AG09309 (cell line): ENCODE measurements around the gene FLT3.

ENCODE experiments used
- DNase-seq: peaks from one replicate; pipeline ENCODE4 v3.0.0-alpha.2; 2010; ENCODE audit warnings: low read depth
- H3K4me3 ChIP-seq: 2 replicates; pipeline ENCODE4 v1.5.1; 2011; ENCODE audit warnings: mild to moderate bottlenecking, low read depth, low read length, moderate library complexity; ENCODE audit not compliant: control insufficient read depth
- TF ChIP-seq, protein P1 (sequence below): IDR thresholded peaks from 2 replicates; pipeline ENCODE4 v1.5.1; 2011; ENCODE audit warnings: mild to moderate bottlenecking, low read depth, low read length, inconsistent platforms; ENCODE audit not compliant: insufficient read depth, control insufficient read depth; ENCODE audit errors: missing control alignments

FLT3 gene

DNA sequence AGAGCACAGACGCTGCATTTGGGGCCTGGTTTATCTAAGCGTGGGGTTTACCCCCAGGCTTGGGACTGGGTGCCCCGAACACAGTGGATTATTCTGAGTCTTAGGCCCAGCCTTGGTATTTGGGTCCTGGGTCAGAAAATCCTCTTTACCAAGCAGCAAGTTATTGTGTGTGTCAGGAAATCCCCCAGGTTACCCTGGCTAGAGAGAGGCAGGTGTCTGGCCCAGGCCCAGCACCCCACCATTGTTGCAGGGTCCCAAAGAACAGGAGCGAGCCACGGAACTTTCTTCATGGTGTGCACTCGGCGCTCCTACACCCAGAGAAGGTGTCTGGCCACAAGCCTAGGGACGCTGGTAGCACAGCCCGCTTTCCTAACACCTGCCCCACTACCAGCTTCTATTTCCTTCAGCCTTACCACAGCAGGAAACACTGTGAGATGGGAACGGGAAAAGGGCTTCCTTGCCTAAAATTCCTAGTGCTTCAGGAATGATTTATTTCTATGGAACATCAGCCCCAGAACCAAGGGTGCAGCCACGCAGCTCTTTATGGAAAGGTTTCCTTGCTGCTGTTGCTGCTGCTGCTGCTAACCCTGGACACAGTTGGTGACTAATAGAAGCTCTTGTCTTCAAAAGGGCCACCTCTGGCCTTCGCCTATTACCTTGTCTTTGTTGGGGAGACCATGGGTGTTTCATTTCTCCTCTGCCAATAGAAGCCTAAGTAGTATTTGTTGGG lies 123.8 kb downstream of the FLT3 start:
- no peak overlapping the region for H3K4me3 ChIP-seq
- no peak for DNase-seq

DNA sequence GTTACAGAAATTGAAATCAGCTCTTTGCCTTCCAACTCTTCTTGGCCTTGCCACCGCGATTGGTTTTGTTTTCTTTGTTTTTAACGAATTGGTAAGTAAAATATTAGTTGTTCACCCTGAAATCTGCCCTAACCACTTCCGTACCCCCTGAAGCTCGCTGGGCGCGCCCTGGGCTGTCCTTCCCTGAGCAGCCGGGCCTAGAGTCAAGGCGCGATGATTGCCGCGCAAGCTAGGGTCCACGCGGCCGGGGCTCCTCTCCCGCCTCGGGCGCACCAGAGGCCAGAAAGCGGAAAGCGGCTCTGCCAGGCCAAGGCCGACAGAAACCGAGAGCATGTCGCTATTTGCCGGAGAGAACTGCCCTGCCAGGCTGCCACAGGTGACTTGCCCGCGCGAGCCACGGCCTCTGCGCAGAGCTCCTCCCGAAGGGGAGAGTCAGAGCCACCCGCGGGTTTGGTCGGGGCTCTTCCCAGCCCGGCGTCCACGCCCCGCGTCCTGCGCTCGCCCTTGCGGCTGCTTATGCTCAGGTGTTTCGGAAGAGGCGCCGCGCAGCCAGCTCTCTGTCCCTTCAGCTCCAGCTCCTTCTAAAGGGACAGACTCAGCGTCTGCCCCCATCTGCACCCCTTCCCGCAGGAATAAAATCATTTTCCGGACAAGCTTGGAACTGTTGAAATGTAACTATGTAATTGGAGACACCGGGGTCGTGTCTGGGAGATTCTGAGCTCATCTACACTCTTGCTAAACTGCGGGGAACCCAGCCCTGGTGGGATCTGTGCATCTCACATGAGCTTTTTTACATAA lies 124.6 kb downstream of the FLT3 start:
- TF ChIP-seq, protein P1, sequence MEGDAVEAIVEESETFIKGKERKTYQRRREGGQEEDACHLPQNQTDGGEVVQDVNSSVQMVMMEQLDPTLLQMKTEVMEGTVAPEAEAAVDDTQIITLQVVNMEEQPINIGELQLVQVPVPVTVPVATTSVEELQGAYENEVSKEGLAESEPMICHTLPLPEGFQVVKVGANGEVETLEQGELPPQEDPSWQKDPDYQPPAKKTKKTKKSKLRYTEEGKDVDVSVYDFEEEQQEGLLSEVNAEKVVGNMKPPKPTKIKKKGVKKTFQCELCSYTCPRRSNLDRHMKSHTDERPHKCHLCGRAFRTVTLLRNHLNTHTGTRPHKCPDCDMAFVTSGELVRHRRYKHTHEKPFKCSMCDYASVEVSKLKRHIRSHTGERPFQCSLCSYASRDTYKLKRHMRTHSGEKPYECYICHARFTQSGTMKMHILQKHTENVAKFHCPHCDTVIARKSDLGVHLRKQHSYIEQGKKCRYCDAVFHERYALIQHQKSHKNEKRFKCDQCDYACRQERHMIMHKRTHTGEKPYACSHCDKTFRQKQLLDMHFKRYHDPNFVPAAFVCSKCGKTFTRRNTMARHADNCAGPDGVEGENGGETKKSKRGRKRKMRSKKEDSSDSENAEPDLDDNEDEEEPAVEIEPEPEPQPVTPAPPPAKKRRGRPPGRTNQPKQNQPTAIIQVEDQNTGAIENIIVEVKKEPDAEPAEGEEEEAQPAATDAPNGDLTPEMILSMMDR, result no peak
- DNase-seq, result no peak

More for the DNA sequence above, 123.8 kb downstream of the FLT3 start:
- TF ChIP-seq, protein P1, result no peak

DNA sequence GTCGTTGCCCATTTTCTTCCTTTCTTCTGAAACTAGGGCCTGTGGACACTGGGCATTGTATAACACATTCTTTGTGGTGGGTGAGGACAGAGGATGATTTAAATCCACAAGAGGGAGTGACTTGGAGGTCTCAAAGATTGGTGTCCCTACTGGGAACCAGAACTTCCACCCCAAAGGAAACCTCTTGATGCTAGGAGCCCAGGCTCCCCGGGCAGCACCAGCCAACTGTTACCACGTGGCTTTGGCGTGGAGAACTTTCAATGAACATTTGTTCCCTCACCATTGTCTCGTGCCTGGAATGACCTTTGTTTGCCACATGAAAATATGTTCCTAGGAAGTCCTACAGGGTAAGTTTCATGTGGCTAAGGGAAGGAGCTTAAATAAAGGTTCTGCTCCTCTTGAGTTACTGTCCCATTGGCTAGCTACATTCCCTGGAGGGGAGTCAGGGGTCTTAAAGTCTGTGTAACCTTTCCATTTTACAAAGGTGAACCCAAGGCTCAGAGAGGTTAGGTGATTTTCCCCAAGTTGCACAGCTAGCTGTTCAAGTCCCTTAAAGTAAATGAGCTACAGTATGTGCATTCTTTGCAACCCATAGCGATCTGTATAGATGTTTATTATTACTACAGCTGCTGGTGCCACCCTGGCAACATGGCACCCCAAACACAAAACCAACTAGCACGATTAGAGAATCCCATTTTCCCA lies 126.3 kb downstream of the FLT3 start:
- no peak overlapping the region for H3K4me3 ChIP-seq
- no peak for DNase-seq
- TF ChIP-seq, protein P1, result no peak

More for the DNA sequence above, 124.6 kb downstream of the FLT3 start:
- H3K4me3 ChIP-seq, result no peak overlapping the region

DNA sequence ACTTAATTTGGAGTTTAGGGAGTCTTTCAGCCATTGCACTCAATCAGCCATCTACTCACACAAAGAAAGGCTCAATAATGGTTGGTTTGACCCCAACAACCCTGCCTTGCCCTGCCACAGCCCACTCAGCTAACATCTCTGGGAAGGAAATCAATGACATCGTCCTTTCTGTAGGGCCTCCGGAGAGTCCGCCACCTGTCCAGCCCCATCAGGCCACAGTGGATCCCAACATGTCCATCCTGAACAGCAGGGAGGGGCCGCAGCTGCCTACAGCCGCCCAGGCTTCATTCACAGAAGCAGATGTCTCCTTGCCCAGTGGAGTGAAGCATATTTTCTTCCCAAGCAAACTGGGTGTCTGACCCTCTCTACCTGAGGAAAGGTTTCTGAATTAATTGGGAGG lies 127.1 kb downstream of the FLT3 start:
- DNase-seq, result no peak
- H3K4me3 ChIP-seq, result no peak overlapping the region
- TF ChIP-seq, protein P1, result no peak

DNA sequence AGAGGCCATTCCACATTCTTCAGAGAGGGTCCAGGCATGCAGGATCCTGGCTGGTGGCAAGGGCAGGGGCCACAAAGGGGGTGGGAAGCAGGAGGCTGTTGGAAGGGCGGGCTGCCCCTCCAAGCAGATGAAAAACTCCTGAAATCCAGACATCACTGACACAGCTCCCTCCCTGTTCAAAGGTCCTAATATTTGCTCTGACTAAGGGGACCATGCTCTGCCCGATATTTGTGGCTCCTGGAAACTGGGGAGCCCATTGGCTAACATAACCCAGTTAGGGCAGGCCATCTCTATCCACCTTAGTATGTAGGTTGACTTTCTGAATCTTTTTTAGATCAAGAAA lies 127.9 kb downstream of the FLT3 start:
- H3K4me3 ChIP-seq, result no peak overlapping the region
- no peak for DNase-seq
- TF ChIP-seq, protein P1, result no peak

DNA sequence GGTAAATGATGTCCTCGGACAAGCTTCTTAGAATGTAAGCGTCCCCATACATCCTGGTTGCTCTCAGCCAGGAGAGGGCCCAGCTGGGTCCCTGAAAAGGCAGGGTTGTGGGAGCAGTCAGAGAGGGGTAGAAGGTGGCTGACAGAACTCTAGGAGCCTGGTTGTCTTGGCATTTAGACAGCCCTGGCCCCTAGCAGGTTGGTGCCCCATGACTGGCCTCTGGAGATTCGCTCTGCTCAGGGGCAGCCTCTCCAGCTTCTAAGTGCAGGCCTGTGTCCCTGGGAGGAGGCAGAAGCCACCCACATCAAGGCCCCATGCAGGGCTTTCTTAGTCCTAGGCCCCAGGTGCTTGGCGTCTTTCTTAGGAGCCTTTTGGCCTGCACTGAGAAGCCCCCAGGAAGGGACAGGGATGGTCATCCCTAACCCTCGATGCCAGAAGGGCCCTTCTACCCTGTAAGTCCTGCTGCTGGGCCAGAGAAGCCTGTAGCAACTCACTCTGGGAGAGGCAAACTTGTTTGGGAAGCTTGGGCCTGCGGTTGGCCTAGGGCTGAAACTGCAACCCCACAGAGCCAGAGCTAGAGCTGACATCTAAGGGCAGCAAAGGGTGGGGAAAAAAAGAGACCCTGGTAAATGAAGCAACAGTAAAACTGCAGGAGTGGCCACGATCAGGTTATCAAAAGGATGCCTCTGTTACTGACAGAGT lies 128.4 kb downstream of the FLT3 start:
- TF ChIP-seq, protein P1, result no peak
- no peak for DNase-seq
- H3K4me3 ChIP-seq, result no peak overlapping the region
